Activated T-helper 1 cell treated with anti-CD3 and anti-CD28 coated beads, Interleukin-12 subunit alpha, Interleukin-12 subunit beta, Interleukin-2, Interleukin-4 antibody, amounts not matched to agents 30 ng/mL and 10 ng/mL and 1 ng/mL, durations not matched to agents 14 hours and 24 hours and 36 hours (primary cell): ENCODE measurements around the gene SCRN2. TPM values are rescaled to one million over a fixed set of nuclear protein-coding genes. Genes with fewer than 3 reads are reported as not detected.
A peak's percentile ranks its signal among the peaks of the same experiment; 100 is the strongest.

Experiments used
- DNase-seq: peaks from one replicate; pipeline ENCODE4 v3.0.0; 2021; ENCODE audit warnings: low spot score
- H3K27ac Mint-ChIP-seq: one replicate; pipeline ENCODE4 v1.8.0; 2021; ENCODE audit warnings: mild to moderate bottlenecking, mixed read lengths
- H3K27me3 Mint-ChIP-seq: one replicate; pipeline ENCODE4 v1.8.0; 2022; ENCODE audit warnings: mild to moderate bottlenecking, moderate library complexity, mixed read lengths; ENCODE audit not compliant: insufficient read depth
- H3K36me3 Mint-ChIP-seq: one replicate; pipeline ENCODE4 v1.8.0; 2021; ENCODE audit warnings: low read depth, mixed read lengths
- H3K4me1 Mint-ChIP-seq: one replicate; pipeline ENCODE4 v1.8.0; 2021; ENCODE audit warnings: low read depth, mixed read lengths
- H3K4me3 Mint-ChIP-seq: one replicate; pipeline ENCODE4 v1.8.0; 2021; ENCODE audit warnings: mild to moderate bottlenecking, moderate library complexity, mixed read lengths
- H3K9me3 Mint-ChIP-seq: one replicate; pipeline ENCODE4 v1.8.0; 2021; ENCODE audit warnings: mixed read lengths
- intact Hi-C: fragments of 100-400 bp; cut with micrococcal nuclease; formaldehyde crosslinking; loops from one replicate; pipeline ENCODE4 v1.15.1; 2024
- total RNA-seq: library from RNA; stranded (reverse); gene quantifications from 2 replicates; pipeline ENCODE4 v1.2.3, GENCODE V29; 2022

SCRN2 gene
- total RNA-seq, 1 donor from 2014 or later: 26.3 TPM

DNA sequence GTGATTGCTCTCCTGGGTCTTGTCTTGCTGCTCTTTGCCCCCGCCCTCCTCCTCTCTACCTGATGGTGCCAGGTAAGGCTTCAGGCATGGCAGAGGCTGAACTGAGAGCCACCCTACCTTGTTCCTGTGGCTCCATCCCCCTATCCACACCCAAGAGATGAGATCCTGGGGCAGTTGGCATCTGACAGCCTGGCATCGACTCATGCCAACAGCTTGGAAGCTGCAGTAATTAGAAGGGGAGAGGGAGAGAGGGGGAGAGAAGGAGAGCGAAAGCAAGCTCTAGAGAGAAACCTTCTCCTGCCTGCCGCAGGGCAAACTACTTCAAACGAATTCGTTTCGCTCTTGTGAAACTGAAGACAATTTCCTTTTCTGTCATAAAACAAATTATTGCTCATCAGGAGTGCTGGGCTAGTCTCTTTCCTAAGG is 23.7 kb upstream of the SCRN2 start:
- intact Hi-C loops: loop anchor here (2.0 kb wide), 1 partner anchor 16 kb away; no protein-coding TSS in a partner anchor
- H3K4me1 Mint-ChIP-seq: peaks cover 18% of the 10 kb centered on the region
- no peak overlapping the region for H3K4me3 Mint-ChIP-seq
- no peak overlapping the region for H3K27ac Mint-ChIP-seq
- peaks cover 12% of the 10 kb centered on the region for H3K27me3 Mint-ChIP-seq
- DNase-seq: no peak
- H3K9me3 Mint-ChIP-seq: no peaks in the 10 kb centered on the region
- H3K36me3 Mint-ChIP-seq: no peaks in the 10 kb centered on the region

DNA sequence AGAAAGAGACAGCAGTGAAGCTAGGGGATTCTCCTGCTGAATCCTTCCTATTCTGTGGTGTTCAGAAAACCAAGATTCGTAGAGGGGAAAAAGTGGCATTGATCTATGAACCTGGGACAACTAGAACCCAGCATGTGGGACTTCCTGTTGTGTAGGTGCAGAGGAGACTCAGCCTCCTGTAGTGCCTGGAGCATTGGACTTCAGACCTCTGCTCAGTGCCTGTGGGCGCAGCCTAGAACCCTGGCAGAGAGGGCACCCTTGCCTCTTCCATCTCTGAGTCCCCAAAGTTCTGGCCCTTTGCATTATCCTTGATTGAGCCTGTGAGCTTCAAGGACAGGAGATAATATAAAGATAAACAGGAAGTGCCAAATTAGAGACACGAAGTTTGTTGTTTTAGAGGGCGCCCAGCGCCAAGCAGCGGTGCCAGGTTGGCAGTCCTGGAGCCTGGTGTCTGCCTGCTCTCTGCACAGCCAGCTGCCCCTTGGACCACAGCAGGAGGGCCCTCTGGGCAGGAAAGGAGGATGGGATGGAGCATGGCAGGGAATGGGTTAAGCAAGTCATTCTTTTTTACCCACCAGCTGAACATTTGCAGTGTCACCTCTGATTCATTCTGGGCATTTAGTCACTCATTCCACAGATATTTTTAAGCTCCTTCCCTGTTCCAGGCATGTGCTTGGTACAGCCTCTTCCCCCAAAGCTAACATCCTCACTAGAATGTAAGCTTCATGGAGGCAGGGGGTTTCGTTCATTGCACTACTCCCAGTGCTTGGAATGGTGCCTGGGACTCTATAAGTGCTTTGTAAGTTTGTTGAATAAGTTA is 21.8 kb upstream of the SCRN2 start:
- Mint-ChIP-seq H3K4me1 (peaks cover 18% of the 10 kb centered on the region), H3K36me3 (no peaks in the 10 kb centered on the region), H3K4me3 (no peak overlapping the region), H3K27me3 (peaks cover 18% of the 10 kb centered on the region), H3K27ac (no peak overlapping the region), H3K9me3 (no peaks in the 10 kb centered on the region)
- DNase-seq: no peak
- intact Hi-C loops: no loop called here

DNA sequence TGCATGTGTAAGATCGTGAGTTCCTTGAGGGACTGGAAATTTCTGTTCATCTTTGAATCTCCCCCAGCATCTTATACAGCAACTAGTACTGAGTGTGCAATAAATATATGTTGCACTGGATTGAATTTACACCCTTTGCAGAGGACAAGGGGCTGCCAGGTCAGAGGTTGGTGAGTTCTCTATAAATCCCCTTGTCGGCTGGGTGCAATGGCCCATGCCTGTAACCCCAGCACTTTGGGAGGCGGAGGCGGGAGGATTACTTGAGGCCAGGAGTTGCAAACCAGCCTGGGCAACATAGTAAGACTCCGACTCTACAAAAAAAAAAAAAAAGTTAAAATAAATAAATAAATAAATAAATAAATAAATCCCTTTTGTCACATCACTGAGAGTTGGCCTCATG is 19.3 kb upstream of the SCRN2 start:
- peaks cover 32% of the 10 kb centered on the region for H3K27me3 Mint-ChIP-seq
- intact Hi-C loops: no loop called here
- no peak overlapping the region for H3K27ac Mint-ChIP-seq
- no peaks in the 10 kb centered on the region for H3K9me3 Mint-ChIP-seq
- H3K4me1 Mint-ChIP-seq: peaks cover 12% of the 10 kb centered on the region
- no peak overlapping the region for H3K4me3 Mint-ChIP-seq
- no peaks in the 10 kb centered on the region for H3K36me3 Mint-ChIP-seq
- DNase-seq: no peak

DNA sequence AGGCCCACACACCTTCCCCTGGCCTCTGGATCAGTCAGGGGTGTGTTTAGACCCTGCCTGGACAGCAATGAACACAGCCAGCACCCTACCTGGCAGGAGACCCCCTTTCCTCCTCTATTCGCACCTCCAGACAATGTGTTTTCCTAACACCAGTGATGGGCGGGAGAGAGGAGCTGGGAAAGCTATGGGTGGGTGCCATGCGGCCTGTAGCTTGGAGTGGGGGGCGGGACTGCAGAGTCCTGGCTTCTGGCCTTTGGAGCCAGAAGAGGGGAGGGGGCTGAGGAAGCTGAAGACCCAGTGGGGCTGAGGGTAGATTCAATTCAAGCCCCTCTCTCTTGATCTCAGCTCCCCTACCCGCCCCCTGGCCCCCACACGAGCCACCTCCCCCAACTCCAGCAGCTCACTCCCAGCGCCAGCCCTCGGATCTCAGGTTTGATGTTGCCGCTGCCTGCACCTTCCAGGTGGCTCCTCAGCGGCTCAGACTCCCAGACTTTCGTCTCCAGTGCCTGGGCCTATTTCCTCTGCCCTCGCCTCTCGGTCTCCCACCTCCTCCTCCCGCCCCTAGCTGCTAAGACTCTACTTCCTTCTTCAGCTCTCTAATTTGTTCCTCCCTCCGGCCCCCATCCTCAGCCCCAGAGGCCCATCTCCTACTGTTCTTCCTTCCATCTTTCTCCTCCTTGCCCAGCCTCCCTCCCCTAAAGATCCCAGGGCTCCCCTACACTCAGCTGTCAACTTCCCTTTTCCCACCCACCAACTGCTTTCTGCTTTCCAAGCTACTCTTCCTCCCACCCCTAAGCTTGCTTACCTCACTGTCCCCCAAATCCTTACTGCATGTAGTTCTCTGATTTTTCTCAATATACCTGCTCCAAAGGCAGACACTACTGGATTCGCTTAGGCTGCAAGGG is 16.7 kb upstream of the SCRN2 start:
- H3K27me3 Mint-ChIP-seq: peaks cover 54% of the 10 kb centered on the region
- no peaks in the 10 kb centered on the region for H3K9me3 Mint-ChIP-seq
- H3K27ac Mint-ChIP-seq: no peak overlapping the region
- DNase-seq: no peak
- H3K36me3 Mint-ChIP-seq: no peaks in the 10 kb centered on the region
- peaks cover 13% of the 10 kb centered on the region for H3K4me1 Mint-ChIP-seq
- intact Hi-C loops: no loop called here
- no peak overlapping the region for H3K4me3 Mint-ChIP-seq

DNA sequence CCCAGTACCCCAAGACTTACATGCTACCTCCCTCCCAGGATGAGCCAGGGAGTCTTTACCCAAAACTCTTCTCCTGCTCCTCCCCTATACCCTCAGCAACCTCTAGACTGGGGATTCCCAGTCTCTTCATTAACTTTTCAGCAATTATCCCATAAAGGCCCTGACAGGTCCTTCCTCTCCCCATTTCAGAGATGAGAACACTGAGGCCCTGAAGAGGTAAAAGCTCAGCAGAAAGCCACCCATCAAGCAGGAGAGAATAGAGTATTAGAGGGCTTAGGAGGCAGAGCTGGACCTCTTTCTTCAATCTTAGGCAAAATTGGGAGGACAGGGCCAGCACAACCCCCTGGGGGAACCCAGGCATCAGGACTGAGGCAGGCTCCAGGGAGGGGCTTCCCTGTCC is 15.8 kb upstream of the SCRN2 start:
- no peak for DNase-seq
- Mint-ChIP-seq H3K4me1 (peaks cover 22% of the 10 kb centered on the region), H3K4me3 (no peak overlapping the region), H3K36me3 (no peaks in the 10 kb centered on the region), H3K9me3 (no peaks in the 10 kb centered on the region), H3K27ac (no peak overlapping the region), H3K27me3 (peaks cover 64% of the 10 kb centered on the region)
- intact Hi-C loops: no loop called here

DNA sequence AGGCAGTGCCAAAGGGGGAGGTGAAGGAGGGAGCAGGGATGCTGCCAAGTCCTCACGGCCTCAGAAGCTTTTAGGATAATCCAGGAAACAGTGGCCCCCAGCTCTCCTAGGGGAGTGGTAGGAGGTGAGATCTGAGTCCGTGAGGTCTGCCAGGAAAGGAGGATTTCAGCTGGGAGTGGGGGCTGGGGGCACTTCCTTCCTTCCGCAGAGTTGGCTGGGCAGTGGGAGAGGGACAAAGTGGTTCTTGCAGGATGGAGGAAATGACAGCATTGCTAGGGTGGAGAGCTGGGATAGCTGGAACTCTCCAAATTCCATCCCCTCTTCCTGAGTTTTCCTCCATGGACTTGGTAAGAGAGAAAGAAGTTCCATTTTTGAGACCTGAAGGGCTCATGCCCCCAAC is 14.7 kb upstream of the SCRN2 start:
- Mint-ChIP-seq H3K9me3 (no peaks in the 10 kb centered on the region), H3K27ac (no peak overlapping the region), H3K4me3 (no peak overlapping the region), H3K27me3 (peaks cover 71% of the 10 kb centered on the region), H3K4me1 (peaks cover 24% of the 10 kb centered on the region), H3K36me3 (no peaks in the 10 kb centered on the region)
- DNase-seq: no peak
- intact Hi-C loops: no loop called here

DNA sequence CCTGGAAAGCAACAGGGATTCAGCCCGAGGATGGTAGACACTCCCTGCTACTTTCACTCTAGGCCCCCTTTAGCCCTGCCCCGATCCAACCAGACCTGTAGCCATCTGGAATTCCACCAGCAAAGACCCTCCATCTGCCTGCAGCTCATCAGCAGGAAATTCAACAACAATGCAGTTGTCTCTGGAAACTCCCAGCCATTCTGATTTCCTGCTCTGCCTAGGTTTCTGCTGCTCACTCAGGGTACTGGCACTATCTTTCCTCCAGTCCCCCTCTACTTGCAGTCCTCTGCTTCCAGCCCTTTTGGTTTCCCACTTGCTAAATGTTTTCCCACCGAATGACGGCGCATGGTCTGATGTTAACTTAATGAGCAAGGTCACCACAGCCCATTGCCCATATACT is 12.5 kb upstream of the SCRN2 start:
- no peak overlapping the region for H3K4me3 Mint-ChIP-seq
- H3K9me3 Mint-ChIP-seq: no peaks in the 10 kb centered on the region
- H3K4me1 Mint-ChIP-seq: peaks cover 29% of the 10 kb centered on the region
- H3K27ac Mint-ChIP-seq: no peak overlapping the region
- intact Hi-C loops: no loop called here
- H3K27me3 Mint-ChIP-seq: peaks cover 82% of the 10 kb centered on the region
- no peak for DNase-seq
- H3K36me3 Mint-ChIP-seq: no peaks in the 10 kb centered on the region

DNA sequence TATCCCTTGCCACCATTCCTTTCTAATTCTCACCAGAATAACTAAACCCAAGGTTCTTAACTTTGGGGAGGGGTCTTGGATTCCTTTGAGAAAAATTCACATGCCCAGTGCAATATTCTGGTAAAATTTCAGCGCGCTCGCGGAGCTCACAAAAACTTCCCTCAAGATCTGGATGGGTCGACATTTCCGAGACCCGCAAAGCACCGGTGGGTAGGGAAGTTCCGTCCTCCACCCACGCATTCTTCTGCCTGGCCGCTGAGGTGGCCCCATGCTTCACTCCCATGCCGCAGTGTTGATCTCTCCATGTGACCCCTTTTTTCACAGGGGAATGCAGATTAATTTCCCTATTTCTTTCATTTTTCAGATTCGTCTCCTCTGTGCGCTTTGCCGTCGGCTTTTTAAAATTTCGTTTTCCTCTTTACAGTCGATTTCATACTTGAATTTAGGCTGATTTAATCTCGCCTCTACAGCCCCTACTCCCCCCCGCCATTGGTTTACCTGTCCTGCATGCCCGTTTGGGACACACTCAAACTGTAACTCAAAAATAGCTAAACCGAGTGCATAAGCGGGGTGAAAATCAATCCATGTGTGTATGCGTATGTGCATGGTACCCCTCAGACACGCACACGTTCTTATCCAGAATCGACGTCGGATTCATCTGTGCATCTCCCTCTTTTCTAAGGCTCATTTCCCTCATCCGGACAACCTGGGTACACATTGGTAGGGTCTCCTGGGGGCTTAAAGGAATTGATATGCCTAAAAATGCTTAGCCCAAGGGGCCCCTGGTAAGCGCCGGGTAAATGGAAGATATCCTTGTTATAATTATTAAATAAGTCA is 11.3 kb upstream of the SCRN2 start:
- H3K27ac Mint-ChIP-seq: no peak overlapping the region
- peak overlapping the region; percentile 55 for H3K4me3 Mint-ChIP-seq

DNA sequence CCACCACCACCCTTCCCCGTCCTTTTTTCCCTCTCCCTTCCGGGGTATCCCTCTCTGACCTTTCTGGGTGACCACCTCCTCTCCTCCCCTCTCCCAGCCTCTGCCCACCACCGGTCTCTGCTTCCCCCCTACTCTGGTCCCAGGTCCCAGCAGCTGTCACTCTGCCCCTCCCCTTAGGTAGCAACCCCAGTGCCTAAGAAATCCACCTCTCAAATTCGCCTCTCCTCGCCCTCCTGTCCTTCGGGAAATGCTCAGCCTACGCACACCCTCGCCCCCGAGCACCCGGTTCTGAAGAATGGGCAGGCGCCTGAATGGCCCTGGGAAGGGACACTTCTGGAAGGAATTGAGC is 10.7 kb upstream of the SCRN2 start:
- Mint-ChIP-seq H3K9me3 (no peaks in the 10 kb centered on the region), H3K4me3 (peak overlapping the region; percentile 55), H3K4me1 (peaks cover 29% of the 10 kb centered on the region), H3K27ac (no peak overlapping the region), H3K27me3 (peaks cover 85% of the 10 kb centered on the region), H3K36me3 (no peaks in the 10 kb centered on the region)
- intact Hi-C loops: no loop called here
- DNase-seq: no peak

More for the DNA sequence above, 11.3 kb upstream of the SCRN2 start:
- H3K4me1 Mint-ChIP-seq: peaks cover 29% of the 10 kb centered on the region
- H3K36me3 Mint-ChIP-seq: no peaks in the 10 kb centered on the region
- no peaks in the 10 kb centered on the region for H3K9me3 Mint-ChIP-seq
- DNase-seq: no peak
- H3K27me3 Mint-ChIP-seq: peaks cover 84% of the 10 kb centered on the region
- intact Hi-C loops: no loop called here

DNA sequence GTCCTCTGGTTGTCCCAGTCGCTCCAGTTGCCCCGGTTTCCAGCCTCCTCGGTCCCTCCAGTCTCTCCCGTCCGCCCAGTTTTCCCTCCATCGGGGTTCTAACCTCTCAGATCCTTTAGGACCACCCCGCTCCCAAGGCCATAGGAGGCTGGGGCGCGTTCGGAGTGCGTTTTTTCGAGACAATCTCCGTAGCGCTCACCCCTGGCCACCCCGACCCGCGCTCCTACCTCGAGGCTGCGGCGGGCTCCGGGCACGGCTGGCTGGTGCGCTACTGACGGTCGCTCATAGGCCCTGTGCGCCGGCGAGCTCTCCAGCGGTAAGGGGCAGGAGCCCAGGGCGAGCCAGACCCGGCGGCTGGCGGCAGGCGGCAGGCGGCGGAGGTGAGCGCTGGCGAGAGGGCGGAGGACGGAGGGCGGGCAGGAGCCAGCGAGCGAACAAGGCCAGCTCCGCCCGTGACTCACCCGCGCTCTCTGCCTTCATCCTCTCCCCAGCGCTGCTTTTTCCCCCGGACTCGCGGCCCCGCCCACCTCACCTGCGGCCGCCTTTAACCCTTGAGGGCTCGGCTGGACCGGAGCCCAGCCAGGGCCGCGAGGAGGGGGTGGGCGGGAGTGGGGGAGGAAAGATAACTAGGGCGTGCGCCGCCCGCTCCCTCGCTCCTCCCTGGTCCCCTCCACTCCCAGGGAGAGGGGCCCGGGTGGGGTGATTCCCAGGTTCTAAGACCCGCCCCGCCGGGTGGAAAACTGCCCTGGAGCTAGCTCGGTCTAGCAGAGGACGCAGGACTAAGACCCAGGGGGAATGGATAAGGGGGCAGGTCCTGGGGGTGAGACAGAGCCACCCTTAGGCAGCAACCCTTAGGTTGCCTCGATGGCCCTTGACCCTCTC is 9.9 kb upstream of the SCRN2 start, which contains the start of gene SP6:
TSS of gene SP6 (minus strand) at position 472 of the 882 bp plus-strand sequence. CDS start 2,734 bp downstream, outside the sequence.
- DNase-seq: peak; percentile 50
- intact Hi-C loops: no loop called here
- Mint-ChIP-seq H3K4me1 (peaks cover 29% of the 10 kb centered on the region), H3K36me3 (no peaks in the 10 kb centered on the region), H3K27ac (no peak within 1 kb of the TSS), H3K27me3 (peaks cover 87% of the 10 kb centered on the region), H3K4me3 (peak within 1 kb of the TSS; percentile 55), H3K9me3 (no peaks in the 10 kb centered on the region)

DNA sequence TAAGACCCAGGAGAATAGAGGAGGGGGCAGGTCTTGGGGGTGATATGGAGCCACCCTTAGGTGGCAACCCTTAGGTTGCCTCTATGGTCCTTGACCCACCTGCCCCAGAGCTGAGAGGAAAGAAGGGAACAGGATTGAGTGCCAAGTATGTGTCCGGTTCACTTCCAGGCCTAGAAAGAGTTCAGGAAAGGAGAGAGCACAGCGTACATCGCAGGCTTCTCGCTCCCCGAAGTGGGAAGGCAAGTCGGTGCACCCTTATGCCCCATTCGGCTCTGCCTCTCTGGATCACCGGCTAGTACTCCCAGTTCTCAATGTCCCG is 9.3 kb upstream of the SCRN2 start:
- Mint-ChIP-seq H3K4me1 (peaks cover 29% of the 10 kb centered on the region), H3K36me3 (no peaks in the 10 kb centered on the region), H3K9me3 (no peaks in the 10 kb centered on the region), H3K4me3 (peak overlapping the region; percentile 48), H3K27me3 (peaks cover 85% of the 10 kb centered on the region), H3K27ac (no peak overlapping the region)
- intact Hi-C loops: no loop called here
- DNase-seq: no peak

DNA sequence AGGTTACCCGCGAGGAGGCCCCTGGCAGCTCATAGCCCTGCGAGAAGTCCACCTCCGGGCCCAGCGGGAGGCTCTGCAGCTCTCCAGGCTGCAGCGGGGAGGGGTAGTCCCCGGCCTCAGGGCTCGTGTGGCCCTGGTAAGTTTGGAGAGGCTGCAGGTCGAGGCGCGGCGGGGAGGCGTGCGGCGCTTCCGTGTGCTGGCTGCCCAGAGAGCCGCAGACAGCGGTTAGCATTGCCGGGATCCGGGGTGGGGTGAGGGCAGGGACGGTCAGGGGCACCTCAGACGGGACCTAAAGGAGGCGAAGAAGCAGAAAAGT is 7.1 kb upstream of the SCRN2 start:
- H3K4me3 Mint-ChIP-seq: no peak overlapping the region
- no peak for DNase-seq
- H3K27ac Mint-ChIP-seq: no peak overlapping the region
- H3K4me1 Mint-ChIP-seq: peaks cover 19% of the 10 kb centered on the region
- H3K27me3 Mint-ChIP-seq: peaks cover 76% of the 10 kb centered on the region
- intact Hi-C loops: loop anchor here (2.0 to 10.0 kb wide), 2 partner anchors 17 to 767 kb away; partner anchors contain the start of genes HOXB7 and HOXB8
- H3K36me3 Mint-ChIP-seq: no peaks in the 10 kb centered on the region
- no peaks in the 10 kb centered on the region for H3K9me3 Mint-ChIP-seq
